Nephron (organoid): ENCODE data around the gene PLCB1.

Experiments
- H3K27ac Mint-ChIP-seq, 3 experiments: 2 replicates each; pipeline ENCODE4 v1.8.0; 2020; ENCODE audit warnings: mixed read lengths in 3 of 3, mild to moderate bottlenecking in 2 of 3, moderate library complexity in 1 of 3
- H3K27me3 Mint-ChIP-seq: 2 replicates; pipeline ENCODE4 v1.8.0; 2021; ENCODE audit warnings: low read depth, mild to moderate bottlenecking, moderate library complexity, mixed read lengths
- H3K36me3 Mint-ChIP-seq: 2 replicates; pipeline ENCODE4 v1.8.0; 2020; ENCODE audit warnings: low read depth, mixed read lengths
- H3K4me1 Mint-ChIP-seq: 2 replicates; pipeline ENCODE4 v1.8.0; 2020; ENCODE audit warnings: mixed read lengths
- H3K4me3 Mint-ChIP-seq, 3 experiments: 2 replicates each; pipeline ENCODE4 v1.8.0; 2020; ENCODE audit warnings: mild to moderate bottlenecking in 3 of 3, mixed read lengths in 3 of 3, moderate library complexity in 2 of 3
- H3K9me3 Mint-ChIP-seq: 2 replicates; pipeline ENCODE4 v1.8.0; 2020; ENCODE audit warnings: mixed read lengths
- CTCF ChIP-seq, 3 experiments: fragments of 200-600 bp; sonication (generic); IDR thresholded peaks; one replicate each; pipeline ENCODE4 v1.5.0; 2021; ENCODE audit warnings: antibody characterized with exemption in 3 of 3; ENCODE audit not compliant: unreplicated experiment in 3 of 3

PLCB1 gene

DNA sequence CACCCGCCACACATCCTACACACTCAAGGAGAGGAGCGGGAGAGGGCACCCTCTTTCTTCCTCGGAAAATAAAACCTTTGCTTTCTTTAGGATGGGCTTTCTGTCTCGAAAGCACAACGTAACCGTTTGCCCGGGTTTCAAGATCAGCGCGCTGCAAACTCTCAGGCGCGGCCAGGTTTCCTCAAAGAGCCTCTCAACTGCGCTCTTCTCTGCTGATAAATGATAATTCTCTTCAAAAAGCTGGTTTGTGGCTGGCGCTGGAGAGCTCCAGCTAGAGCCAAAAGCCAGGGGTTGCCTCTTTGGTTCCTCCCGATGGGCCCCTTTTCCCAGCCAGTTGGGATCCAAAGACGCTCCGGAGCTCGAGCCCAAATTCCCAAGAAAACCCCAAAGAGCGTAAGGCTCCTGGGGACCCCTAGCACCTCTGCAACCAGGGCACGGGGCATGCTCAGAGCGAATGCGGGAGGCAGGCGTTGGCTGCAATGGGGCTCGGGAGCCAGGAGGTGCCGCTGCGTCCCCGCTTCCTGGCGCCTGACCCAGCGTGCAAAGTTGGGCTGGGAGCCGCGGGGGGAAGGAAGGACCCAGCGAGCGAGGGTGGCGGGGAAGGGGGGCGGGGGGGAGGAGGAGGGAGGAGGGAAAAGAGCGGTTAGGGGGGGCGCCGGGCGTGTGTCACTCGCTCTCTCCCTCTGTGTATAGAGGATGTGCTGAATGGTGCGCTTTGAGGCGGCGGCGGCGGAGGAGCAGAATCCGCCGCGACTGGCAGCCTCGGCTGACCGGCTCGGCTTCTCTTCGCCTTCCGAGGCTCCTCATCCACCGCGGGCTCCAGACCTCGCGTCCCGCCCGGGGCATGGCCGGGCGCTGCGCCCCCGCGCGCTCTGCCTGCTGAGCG lies at the start of gene PLCB1:
TSS of gene PLCB1 (plus strand) at position 669 of the 886 bp plus-strand sequence. CDS start 386 bp downstream, outside the sequence.
- TF ChIP-seq CTCF (IDR thresholded peaks at IDR 0.05; ENCODE audit: unreplicated experiment in 3 of 3) = peak; percentile 88 to 90 (median 89)
- Mint-ChIP-seq H3K4me3 (peak within 1 kb of the TSS; percentile 91 to 94 (median 94)), H3K4me1 (peaks cover 18% of the 10 kb centered on the region), H3K27me3 (peaks cover 27% of the 10 kb centered on the region), H3K9me3 (no peaks in the 10 kb centered on the region), H3K27ac (peak within 1 kb of the TSS; percentile 50 to 71 (median 67)), H3K36me3 (no peaks in the 10 kb centered on the region)

DNA sequence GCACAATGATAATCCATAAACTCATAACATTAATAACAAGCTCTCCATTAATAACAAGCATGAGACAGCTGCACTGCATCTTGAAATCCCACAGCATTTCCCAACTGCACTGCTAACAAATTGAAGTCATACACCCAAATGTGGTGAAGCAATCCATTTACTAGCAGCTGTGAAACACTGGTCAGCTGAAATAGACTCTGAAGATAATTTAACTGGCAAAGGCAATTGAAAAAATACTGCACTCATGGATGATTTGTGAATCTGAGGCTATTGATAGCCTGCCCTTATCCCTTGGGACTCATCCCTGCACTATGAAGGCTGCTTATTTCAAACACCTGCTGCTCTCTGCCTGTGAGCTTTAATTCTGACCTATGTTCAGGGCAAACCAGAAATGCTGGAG lies 49.1 kb upstream of the PLCB1 start:
- no peak for TF ChIP-seq CTCF (IDR thresholded peaks at IDR 0.05; ENCODE audit: unreplicated experiment in 3 of 3)
- peak overlapping the region in 2 of 3 experiments; percentile 3 to 50 for H3K27ac Mint-ChIP-seq
- H3K27me3 Mint-ChIP-seq = no peaks in the 10 kb centered on the region
- H3K36me3 Mint-ChIP-seq = no peaks in the 10 kb centered on the region
- peaks cover 25% of the 10 kb centered on the region for H3K4me1 Mint-ChIP-seq
- no peaks in the 10 kb centered on the region for H3K9me3 Mint-ChIP-seq
- no peak overlapping the region for H3K4me3 Mint-ChIP-seq

GRCh38 chr20:8089668-8090067 lies 42.4 kb upstream of the PLCB1 start:
- Mint-ChIP-seq H3K4me1 (peaks cover 6% of the 10 kb centered on the region), H3K27me3 (no peaks in the 10 kb centered on the region)
- TF ChIP-seq CTCF (IDR thresholded peaks at IDR 0.05; ENCODE audit: unreplicated experiment in 3 of 3) = no peak

DNA sequence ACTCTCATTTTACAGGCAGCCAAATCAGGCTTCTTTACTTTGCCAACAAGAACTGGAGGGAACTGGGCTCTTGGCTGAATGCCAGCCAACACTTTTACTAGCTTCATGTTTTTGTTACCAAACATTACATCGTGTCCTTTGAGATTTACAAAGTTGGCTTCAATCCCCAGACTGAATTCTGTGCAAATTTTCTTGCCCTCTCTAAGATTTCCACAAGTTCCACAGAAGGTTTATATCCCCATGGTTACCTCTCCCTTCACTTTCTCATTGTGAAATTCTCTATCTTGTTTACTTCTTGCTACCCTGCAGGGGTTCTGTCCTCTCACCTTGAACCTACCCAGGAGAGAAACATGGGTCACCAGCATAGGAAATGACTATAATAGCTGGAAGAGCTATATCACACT lies 37.6 kb upstream of the PLCB1 start:
- H3K27ac Mint-ChIP-seq = peak overlapping the region; percentile 16 to 83 (median 57)
- no peaks in the 10 kb centered on the region for H3K27me3 Mint-ChIP-seq
- TF ChIP-seq CTCF (IDR thresholded peaks at IDR 0.05; ENCODE audit: unreplicated experiment in 3 of 3) = no peak
- no peaks in the 10 kb centered on the region for H3K9me3 Mint-ChIP-seq
- no peak overlapping the region for H3K4me3 Mint-ChIP-seq
- no peaks in the 10 kb centered on the region for H3K36me3 Mint-ChIP-seq
- H3K4me1 Mint-ChIP-seq = peaks cover 8% of the 10 kb centered on the region

More at GRCh38 chr20:8089668-8090067, 42.4 kb upstream of the PLCB1 start:
- no peak overlapping the region for H3K27ac Mint-ChIP-seq
- no peak overlapping the region for H3K4me3 Mint-ChIP-seq
- H3K9me3 Mint-ChIP-seq = no peaks in the 10 kb centered on the region
- no peaks in the 10 kb centered on the region for H3K36me3 Mint-ChIP-seq

GRCh38 chr20:8094850-8095249 lies 37.2 kb upstream of the PLCB1 start:
- Mint-ChIP-seq H3K4me1 (peaks cover 8% of the 10 kb centered on the region), H3K4me3 (no peak overlapping the region), H3K9me3 (no peaks in the 10 kb centered on the region), H3K36me3 (no peaks in the 10 kb centered on the region), H3K27ac (peak overlapping the region in 2 of 3 experiments; percentile 16 to 83), H3K27me3 (no peaks in the 10 kb centered on the region)
- no peak for TF ChIP-seq CTCF (IDR thresholded peaks at IDR 0.05; ENCODE audit: unreplicated experiment in 3 of 3)
